HG03066 (cell line): ENCODE results near the gene HAO1.

Experiments
- ATAC-seq: cut with Tn5 transposase; IDR thresholded peaks from one replicate; pipeline ENCODE4 v1.9.1; 2021; ENCODE audit warnings: low read depth; ENCODE audit not compliant: unreplicated experiment

Gene HAO1

DNA sequence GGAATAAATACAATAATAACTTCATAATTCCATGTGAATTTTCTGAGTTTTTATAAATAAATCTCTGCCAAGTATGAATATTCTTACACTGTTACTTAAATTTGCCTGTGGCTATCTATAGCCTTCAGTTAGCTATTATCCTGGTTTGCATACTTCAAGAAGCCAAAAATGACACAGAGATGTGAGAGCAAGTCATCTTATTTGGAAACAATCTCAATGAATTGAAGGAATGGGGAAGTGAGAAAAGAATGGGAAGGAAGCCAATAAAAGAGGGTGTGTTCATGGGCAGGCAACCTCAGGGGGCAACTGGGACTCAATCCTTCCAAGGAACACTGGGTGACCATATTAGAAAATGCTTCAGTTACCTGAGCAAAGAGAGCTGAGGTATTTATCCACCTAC lies 9.9 kb downstream of the HAO1 start:
- no peak for ATAC-seq

DNA sequence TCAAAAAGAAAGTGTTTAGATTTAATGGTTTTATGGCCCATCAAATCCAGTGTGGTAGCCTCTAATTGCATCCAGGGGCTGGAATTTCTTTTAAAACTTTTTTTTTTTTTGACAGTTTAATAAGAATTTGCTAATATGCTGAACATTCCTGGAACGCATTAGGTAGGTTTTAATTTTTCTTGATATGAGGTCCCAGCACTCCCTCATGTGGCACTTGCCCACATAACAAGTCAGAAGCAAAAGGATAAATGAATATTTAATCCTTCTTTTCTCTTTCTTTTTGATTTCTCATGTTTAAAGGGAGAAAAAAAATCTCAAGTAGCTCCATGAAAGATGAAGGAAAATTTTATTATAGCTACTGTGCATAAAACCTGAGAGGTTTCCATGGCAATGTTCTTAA lies 13.5 kb downstream of the HAO1 start:
- ATAC-seq, result no peak

DNA sequence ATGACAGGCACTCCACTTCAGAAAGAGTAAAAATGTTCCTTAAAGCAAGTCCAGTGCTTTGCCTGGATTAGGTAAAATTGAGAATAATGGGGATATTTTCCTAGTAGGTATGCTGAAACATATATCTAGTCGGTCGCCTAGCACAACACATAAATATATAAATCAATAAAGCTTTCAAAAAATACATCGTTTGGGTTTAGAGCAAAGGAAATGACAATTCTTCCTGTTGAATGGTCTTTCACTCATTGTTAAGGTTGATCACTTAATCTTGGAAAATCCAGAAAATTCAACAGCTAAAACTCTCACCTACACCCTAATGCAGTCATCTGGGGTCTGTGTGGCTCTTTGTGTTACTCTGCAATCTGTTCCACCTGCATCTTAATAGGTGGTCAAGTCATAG lies 13.9 kb downstream of the HAO1 start:
- no peak for ATAC-seq

DNA sequence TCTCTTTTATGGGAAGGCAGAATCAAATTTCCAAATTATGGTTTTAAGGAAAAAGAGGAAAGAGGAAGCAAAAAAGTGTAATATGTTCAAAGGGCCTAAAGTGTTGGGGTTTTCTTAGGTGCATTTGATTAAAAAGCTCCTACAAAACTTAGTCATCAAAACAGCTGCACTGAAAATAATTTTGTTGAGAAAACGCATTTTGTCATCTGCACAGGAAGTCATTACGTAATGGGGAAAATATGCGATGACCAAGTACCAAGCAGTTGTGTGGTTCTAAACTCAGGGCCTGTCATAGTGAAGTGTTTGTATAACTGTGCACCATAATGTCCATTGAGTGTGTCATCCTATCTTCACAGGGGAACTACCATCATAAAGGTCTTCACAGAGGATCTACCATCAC lies 15.6 kb downstream of the HAO1 start:
- ATAC-seq, result no peak

DNA sequence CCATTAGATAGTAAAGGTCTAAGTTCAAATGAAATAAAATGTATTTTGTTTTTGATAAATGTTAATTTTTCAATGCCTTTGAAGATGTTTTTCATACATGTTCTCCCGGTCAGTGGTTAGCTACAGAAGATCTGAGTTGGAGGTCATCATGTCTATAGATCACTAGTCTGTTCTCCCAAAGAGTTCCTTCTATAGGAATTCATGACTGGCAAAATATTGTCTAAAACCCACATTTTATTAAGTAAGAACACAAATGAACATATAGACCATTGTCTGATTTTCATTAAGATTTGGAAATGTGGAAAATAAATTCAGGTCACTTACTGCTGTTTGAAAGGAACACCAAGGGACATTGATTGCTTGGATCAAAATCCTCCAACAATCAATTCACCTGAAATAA lies 23.6 kb downstream of the HAO1 start:
- ATAC-seq, result no peak

DNA sequence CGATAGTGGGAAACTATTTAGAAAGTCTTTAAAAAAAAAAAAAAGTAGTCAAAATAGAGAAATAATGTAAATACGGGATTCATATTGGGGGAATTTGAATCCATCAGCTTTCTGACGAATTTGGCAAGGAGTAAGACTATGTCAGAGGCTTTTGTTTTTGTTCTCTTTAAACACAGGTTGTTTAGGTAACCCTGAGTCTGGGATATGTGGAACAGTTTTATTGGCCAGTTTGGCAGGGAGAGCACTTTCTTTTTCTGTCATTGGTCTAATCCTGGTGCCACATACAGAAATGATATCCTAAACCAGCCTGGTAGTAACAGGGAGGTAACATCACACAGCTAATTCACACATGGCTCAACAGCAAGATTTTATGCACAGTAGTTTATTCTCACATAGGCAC lies 27.7 kb downstream of the HAO1 start:
- ATAC-seq, result no peak

DNA sequence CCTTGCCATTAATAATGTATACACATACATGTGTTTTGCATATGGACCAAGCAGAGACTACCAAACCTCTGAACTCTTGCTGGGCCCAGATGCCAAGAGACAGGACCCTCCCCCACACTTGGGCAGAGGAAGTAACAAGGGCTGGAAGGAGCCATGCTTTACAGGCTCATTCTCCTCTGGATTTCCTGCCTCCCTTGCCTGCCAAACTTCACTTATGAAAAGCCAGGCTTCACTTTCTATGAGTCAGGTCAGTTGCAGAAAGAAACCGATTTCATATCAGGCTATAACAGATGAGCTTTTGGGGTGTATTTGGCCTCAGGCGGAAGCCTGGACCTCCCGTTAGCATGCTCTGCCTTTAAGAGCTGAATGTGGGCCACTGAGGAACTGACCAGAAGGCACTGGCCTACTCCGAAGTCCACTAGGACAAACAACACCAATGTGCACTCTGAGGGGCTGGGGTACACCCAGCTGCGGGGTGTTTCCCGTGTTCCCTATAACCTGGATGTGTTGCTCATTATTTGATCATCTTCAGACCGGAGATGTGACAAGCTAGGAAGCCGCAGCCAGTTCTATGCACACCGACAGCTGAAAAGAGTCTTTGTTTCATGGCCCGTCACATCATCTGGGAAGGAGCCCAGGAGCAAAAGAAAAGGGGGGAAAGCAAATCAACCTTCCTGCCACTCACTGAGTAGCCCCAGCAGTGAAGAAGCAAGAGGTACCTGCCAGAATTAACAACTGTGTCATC lies 28.5 kb downstream of the HAO1 start:
- ATAC-seq, result no peak

DNA sequence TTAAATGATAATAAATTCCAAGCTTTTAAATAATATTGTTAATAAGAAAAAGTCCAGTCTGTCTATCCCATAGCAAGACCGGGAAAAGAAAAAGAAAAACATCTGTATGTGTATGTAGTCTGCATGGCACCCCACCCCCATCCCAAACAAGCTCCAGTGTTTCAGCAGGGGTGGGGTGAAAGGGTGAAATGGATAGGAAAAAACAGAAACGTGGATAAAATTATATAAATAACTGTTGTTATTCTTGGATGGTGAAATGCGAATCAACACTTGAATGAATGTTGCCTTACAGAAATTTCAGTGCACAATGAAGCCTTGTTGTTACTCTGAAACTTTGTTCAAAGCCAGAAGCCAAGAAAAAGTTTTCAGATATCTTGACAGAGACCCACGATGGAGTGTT lies 31.4 kb downstream of the HAO1 start:
- no peak for ATAC-seq

DNA sequence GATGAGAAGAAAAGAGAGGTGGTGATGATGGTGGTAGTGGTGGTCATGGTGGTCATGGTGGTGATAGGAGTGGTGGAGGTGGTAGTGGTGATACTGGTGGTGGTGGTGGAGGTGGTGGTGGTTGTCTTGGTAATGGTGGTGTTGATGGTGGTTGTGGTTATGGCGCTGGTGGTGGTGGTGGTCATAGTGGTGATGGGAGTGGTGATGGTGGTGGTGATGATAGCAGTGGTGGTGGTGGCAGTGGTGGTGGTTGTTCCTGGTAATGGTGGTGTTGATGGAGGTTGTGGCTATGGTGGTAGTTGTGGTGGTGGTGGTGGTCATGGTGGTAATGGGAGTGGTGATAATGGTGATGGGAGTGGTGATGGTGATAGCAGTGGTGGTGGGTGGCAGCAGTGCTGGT lies 36.8 kb downstream of the HAO1 start:
- ATAC-seq, result no peak

DNA sequence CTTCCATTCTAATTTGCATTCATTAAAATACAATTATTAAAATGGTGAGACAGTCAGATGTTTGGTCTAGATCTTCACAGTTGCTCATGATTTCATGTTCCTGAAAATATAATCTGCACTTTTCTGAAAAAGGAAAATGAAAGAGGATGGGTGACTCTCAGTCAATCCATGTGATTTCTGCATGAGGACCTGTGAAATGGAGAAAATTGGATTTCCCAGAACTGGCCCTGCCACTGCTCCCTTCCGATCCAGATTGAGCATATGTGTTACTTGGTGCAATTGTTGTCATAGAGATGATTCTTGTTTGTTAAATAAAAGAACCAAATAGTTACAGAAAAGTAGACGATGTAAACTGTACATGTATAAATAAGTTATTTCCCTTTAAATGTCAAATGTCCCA lies 37.4 kb downstream of the HAO1 start:
- ATAC-seq, result no peak

DNA sequence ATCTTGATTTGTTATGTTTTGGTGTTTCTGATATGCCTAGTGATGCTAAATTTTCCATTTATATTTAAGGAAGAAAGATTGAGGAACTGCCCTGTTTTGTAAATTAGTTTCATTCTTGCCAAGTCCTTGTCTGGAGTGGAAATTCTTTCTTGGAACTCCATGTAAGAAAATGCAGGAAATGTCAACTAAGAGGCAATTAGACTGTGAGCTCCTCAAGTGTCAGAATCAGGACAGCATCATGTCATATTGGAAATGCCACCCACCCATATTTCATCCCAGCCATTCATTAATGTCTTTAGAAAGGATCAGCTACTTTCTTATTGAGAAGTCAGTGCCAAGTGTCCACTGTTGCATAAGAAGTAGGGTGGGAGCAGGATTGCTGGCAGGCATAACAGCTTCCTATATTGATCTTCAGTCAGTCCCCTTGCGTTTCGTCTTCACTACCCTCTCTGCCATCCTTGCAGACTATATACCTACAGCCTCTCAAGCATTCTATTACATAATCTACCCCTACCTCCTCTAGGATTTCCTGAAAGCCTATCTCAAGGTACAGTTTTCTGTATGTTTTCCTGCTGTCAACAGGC lies 42.4 kb downstream of the HAO1 start:
- no peak for ATAC-seq

DNA sequence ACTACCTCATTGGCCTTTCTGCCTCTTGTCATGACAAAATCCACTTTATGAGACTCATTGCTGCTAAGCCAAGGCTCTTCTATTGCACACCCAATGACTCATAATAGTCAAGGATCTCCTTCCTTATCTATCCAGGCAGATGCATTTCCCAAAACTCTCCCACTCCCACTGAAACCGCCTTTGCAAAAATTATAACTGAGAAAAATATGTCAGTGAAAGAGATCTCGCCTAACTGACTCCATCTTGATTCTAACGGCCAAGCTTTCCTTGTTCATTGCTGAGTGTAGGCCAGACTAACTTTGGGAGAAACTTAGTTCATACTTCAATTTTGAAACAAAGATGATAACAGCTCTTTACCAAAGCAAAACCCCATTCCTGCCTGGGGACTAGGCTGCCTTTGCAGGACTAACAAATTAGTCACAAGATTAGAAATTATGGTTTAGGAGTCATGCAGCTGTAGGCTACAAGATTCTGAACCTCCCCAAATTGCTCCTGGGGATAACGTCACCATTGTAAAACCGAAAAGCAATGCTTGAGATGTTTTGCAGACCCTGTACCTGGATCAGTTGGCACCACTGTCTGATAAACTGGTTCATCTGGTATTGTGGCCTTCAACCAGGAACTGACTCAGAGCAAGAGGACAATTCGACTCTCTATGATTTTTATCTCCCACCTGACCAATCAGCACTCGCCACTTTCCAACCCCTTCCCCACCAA lies 47.1 kb downstream of the HAO1 start:
- no peak for ATAC-seq

DNA sequence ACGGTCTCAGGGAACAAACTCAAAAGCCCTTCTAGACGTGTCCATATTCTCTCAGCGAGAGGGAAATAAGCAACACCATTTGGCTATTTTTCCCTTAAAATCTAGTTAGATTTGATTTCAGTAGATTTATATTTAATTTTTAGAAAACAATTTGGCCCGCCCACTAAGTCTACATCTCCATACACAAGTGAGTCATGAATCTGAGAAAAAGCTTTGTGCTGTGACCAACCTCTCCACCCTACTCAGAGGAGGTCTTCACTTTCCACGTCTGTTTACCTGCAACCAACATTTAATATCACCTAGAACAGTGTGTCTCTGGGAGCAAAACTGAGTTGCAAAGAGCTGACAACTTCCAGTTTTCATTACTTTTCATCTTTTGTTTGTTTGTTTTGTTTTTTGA lies 48.6 kb downstream of the HAO1 start:
- ATAC-seq, result no peak

DNA sequence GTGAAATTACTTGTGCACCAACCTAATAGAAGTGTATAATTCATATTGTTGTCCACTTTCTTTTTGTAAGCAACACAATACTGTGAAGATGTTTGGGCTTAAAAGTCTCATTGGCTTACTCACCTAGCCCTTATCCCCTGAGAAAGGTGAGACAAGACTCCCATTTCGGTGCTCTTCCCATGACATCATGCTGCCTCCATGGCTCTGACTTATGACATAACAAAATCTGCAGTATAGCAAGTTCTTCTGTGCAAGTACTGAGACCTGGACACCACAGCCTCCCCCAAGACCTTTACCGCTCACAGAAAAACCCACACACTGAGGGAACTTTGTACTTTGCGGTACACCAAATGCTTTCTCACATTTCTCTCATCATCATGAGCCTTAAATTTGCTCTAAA lies 50.5 kb downstream of the HAO1 start:
- no peak for ATAC-seq

DNA sequence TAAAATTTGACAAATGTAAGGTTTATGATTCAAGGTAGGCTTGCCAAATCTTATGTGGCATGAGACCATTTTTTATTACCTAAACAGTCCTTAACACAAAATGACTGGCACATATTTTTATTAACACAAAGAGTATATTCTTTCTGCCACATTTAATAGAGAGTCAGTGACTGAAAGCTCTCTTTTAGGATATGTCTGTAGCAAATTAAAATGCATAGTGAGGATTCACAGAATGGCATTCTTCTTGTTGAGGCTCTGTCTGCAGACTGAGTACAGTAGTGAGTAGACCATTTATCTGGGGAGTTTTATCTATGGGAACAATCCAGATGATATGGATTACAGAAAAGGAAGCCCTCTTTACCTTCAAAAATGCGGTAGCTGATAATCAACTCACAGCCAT lies 56.5 kb downstream of the HAO1 start:
- ATAC-seq, result no peak

DNA sequence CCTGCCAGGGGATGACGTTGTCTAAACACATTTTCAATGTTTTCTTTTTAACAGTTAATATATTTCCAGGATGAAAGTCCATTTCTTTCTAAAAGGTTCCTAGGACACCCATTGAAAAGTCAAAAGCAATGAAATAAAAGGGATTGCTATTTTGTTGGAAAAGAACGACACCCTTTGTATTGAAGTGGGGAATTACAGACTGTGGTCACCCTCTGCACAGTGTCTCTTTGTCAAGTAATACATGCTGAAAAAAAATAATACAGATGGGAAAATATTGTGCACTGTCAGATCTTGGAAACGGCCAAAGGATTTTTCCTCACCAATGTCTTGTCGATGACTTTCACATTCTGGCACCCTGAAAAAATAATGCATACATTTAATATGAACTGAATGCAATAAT lies 56.9 kb downstream of the HAO1 start:
- ATAC-seq, result no peak

DNA sequence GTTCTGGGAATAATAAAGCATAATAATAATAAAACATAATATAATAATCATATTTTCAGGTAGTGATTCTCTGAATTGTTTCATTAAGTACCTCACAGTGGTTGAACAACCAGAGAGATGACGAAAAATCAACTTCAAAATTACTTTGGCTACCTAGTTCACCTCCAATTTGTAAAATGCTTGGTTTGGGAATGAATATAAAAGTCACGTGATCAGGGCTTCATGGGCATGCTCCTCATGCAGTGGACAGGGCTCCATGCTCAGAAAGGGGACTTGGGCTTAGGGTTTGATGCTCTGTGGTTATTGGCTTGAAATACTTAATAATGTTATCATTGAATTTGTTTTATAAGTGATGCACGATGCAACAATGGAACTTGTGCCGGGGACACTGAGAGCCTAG lies 58.2 kb downstream of the HAO1 start:
- ATAC-seq, result no peak

DNA sequence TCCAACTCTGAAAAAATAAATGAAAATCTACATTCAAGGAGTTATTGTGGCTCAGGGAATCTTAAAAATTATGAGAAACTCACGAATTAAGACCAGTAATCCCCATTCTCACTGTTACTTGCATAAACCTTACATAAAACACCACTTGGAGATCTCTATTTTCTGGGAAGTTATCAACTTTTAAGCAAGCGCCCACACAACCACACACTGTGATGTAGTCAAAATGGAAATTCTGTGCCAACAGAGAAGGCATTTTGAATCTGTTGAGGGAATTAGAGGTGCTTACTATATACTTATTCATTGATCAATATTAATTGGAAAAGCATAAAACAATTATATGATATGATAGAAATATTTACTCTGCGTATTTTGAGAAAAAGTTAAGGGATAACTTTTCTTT lies 58.7 kb downstream of the HAO1 start:
- no peak for ATAC-seq

DNA sequence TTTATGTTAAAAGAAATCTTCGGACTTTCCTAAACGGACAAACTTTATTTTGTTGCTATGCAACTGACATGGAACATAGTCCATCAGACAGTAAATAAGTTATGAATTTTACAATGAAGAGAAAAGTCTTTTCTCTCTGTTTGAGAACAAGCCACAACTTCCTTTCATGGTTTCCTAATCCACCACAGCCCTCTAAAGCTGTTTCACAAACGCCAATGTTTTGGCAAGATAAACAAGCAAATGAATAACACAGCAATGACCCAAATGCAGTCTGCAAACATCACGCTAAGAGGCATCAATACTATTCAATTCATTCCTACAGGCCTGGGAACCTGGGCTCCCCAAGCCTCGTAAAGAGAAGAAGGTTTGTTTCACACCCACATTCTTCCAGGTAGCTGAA lies 60.4 kb downstream of the HAO1 start:
- no peak for ATAC-seq

DNA sequence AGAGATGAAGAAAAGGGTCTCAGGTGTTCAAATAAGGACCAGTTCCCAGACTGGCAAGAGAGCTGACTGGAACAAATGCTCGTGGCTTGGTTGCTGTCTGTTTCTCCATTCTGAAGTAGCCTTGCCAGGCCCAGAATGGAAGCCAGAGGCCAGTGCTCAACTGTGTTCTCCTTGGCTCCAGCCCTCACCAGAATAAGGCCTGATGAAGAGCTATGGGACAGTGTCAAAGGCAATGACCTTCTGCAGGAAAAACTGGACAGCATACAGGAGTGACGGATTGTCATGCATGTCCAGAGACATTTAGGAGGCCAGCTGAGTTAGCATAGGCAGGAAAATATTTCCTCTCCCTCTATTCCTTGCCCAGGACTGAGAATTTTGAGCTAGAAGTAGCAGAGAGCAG lies 72.2 kb downstream of the HAO1 start:
- ATAC-seq, result no peak

DNA sequence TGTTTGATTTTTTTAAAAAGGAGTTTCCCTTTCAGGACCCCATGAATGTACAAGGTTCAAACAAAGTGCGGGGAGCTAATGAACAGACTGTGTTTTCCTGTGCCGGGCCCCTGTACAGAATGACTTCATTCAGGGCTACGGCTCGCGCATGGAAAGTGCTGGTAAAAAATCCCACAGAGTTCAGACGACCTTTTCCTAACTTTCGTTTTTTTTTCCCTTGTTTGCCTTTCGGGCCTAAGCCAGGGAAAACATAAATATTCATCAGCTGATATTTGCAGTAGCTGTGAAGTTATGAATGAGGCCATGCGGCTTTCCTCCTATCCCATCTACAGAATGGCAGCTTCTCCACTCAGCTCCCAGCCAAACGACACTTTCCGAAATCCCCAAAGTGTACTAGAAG lies 74.0 kb downstream of the HAO1 start:
- no peak for ATAC-seq

DNA sequence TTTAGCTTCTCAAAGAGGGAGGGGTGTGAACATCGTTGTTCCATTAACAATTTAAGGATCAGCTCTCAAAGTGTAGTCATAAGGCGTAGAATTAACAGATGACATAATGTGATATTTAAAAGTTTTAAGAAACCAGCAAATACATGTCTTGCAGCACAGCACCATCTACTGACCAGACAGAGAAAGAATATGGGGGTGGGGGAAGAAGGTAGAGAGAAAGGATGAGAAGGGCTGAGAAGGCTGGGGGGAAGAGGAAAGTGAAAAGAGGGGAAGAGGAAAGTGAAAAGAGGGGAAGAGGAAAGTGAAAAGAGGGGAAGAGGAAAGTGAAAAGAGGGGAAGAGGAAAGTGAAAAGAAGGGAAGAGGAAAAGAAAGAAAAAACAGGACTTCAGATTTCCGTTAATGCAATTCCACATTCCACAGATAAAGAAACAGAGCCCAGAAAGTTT lies 80.9 kb downstream of the HAO1 start:
- ATAC-seq, result no peak
